Fibroblast of lung (primary cell): ENCODE data around the gene ASPRV1.

Experiments used
- CTCF ChIP-seq, 2 donors: IDR thresholded peaks in 1 of 2; conservative IDR thresholded peaks in 1 of 2; 1 replicate in 1 of 2; 2 replicates in 1 of 2; pipeline ENCODE4 v1.5.1; 2011 to 2012; ENCODE audit warnings: low read length in 2 of 2, control low read depth in 1 of 2, inconsistent platforms in 1 of 2, low read depth in 1 of 2, mild to moderate bottlenecking in 1 of 2
- EZH2 ChIP-seq: IDR thresholded peaks from 2 replicates; pipeline ENCODE4 v1.5.1; 2012; ENCODE audit warnings: low read length, control low read depth, mild to moderate bottlenecking; ENCODE audit errors: missing control alignments

DNA sequence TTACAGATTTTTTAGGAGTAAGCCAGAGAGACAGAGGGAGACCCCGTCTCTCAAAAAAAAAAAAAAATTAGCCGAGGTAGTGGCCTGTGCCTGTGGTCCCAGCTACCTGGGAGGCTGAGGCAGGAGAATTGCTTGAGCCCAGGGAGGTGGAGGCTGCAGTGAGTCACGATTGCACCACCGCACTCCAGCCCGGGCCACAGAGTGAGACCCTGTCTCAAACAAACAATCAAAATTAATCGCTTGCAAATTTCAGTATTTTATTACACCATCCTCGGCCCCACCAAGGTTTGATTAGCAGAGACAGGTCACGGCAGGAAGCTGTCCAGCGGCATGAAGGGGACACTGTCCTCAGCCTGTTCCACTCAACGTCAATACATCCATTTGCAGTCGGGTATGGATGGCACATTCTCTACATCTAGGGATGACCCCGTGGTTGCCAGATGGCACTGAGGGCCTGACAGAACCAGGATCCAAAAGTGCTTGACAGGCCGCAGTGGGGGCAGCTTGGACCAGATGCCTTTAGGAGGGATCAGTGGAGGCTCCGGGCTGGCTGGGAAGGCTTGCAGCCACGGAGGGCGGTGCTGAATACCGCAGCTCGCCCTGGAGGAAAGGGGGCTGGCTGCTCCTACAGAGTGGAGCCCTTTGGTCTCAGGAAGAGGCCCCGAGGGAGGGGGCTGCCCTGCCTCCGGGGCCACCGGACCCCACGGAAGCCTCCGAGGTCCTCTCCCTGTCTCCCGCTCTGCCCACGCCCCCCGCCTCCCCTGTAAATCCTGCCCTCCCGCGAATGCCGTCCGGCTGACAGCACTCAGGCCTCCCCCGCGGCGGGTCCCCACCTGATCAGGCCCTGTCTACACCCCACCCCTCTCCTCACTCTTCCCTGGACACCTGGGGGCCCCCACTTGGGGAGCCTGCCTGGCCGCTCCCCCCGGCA is 13.1 kb downstream of the ASPRV1 start:
- TF ChIP-seq CTCF (conservative IDR thresholded peaks at IDR 0.05 in 1 of 2, IDR thresholded peaks at IDR 0.05 in 1 of 2; ENCODE audit: low read depth in 1 of 2, low read length in 2 of 2) (no peak), EZH2 (no peak)
